Measurements from ENCODE around the gene COL4A2.
"Not testable (repeated sequence)": the region's sequence is repeated elsewhere in the genome, so short reads cannot be mapped to it uniquely, and the experiment has no call there.

The COL4A2 gene

DNA sequence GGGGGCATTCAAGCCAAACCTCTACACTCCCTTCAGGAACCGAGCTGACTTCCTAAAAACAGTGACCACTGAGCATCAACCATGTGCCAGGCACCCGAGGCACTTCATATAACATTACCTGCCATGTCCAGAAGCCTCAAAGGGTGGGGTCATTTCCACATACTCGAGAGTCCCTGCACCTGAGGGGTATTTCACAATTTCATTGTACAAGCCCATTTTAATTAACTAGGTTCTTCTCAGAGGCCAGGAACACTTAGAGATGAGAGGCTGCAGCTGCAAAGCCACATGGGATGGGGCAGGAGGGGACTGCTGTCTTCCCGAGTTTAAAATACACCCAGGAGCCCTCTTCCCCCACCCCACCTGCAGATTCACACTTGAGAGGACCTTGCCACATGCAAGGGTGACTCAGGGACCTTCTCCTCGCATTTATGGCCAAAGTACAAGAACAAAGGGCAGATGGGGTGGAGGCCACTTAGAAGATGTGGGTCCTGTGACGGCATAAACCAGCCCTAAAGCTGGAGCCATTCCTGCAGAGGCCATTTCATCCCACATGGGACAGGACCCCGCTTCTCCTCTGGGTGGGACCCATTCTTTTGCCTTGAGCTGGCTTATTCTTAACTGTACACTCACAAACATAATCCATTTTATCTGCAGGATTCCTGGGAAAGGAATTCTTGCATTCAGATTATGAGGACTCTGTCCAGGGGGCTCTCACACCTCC is 210.6 kb downstream of the COL4A2 start:
- no peak for DNase-seq (ENCODE audit: low read depth in 2 of 2)

DNA sequence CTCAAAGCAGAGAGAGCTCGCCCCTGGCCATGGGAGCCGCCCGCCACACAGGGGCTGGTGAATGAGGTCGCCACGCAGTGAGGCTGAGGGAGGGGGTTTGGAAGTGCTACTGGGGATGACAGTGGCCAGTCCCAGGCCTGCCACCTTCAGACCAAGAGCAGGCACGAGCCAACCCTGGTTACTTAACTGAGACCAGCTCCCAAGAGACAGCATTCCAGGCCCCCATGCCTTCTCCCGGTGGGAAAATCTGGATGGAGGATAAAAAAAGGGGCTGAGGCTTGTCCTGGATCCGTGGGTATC is 211.1 kb downstream of the COL4A2 start:
- DNase-seq (ENCODE audit: low read depth in 2 of 2) = no peak

DNA sequence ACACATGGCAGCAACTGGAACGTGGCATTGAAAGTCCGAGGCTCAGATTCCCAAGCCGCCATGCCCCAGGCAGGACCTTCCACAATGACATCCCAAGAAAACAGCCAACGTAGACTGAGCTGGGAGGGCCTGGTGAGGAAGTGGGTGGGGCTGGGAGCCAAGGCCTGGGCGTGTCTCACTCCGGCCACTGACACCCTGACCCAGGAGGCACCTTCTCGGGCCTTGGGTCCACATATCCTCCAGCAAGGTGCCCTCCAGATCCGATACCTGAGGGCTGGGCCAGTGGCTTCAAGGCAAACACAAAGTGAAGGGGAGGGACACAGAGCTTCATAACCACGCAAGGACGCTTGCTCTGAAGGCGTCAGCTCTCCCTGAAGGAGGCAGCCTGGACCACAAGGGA is 211.5 kb downstream of the COL4A2 start:
- DNase-seq (ENCODE audit: low read depth in 2 of 2) = no peak

DNA sequence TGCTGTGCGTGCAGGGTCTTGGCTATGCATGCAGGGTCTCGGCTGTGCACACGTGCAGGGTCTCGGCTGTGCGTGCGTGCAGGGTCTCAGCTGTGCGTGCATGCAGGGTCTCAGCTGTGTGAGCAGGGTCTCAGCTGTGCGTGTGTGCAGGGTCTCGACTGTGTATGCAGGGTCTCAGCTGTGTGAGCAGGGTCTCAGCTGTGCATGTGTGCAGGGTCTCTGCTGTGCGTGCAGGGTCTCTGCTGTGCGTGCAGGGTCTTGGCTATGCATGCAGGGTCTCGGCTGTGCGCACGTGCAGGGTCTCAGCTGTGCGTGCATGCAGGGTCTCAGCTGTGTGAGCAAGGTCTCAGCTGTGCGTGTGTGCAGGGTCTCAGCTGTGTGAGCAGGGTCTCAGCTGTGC is 212.0 kb downstream of the COL4A2 start:
- no peak for DNase-seq (ENCODE audit: low read depth in 2 of 2)

DNA sequence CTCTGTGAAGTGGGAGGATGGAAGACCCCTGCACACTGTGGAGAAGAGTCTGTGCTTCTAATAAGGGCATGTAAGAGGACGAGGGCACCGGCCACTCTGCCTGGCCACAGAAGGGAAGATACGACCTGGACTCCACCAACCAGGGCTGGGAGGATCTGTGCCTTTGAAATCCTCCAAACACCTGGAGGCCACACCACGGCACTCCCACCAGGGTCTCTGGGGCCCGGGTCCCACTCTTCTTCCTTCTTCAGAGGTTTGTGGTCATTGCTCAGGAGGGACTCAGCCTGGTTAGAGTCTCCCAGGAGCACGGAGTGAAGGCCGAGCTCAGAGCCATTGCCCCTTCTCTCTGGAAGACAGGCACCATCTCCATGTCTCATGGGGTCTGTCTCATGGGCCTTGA is 212.4 kb downstream of the COL4A2 start:
- no peak for DNase-seq (ENCODE audit: low read depth in 2 of 2)

DNA sequence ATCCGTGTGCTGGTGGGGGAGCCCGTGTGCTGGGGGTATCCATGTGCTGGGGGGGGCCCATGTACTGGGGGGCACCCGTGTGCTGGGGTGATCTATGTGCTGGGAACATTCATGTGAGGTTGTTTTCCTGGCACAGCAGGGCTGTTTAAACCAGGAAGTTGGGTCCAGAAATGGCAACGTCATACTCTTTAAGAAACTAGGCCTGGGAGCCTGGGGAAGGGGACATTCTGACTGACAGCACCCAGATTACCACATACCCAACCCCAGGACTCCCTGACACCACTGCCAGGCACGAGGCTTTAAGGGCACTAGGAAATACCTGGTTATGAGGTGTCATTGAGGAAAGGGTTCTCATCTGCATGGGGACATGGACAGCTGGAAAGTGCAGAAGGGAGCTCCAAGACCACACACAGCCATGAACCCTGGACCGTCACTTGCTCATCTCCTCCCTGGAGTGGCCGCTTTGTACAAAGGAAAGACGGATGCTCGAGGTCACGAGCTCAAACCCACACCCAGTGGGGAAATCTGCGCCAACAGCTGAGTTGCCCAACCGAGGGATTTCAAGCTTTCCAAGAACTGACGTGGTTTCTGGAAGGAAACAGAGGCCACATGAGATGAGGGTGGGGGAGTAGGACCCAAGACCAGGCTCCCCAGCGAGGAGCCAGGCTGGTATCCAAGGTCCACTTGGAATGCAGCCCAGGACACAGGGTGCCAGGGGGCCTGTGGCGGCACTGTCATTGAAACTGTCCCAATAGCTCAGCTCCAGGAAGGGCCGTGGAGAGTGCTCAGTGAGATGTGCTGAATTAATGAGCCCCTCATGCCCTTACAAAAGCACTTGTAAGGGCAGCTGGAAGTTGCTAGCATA is 213.6 kb downstream of the COL4A2 start:
- DNase-seq (ENCODE audit: low read depth in 2 of 2) = no peak

DNA sequence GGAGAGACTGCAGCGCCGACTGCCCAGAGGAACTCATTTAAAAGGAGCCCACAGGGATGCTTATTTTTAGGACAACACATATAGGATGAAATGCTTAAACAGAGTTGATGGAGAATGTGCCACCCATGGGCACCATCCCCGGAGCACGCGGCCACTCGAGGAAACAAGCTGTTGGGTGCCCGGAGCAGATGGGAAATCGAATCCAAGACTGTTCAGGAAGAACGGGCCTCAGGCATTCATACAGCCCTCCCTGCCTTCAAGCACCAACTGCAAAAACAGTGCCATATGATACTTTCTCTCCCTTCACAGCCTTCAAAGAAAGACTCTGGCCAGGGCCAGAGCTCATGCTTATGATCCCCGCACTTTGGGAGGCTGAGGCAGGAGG is 214.2 kb downstream of the COL4A2 start:
- no peak for DNase-seq (ENCODE audit: low read depth in 2 of 2)

DNA sequence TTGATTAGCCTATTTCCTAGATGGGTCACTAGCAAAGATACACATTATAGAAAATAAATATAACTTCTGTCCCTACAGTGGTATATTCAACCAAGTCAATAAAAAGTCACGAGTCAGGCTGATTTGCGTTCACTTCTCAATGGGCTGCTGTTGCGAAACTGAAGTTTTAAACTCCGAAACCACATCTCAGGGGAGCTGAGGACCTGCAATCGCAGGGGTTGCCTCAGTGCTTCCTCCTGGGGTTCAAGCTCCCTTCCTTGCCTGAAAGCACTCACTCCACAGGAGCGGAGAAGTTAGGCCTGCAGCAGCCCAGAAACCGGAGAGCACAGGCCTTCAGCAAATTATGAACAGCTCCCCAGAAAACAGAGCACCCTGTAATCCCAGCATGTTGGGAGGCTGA is 214.9 kb downstream of the COL4A2 start:
- DNase-seq (ENCODE audit: low read depth in 2 of 2) = no peak

DNA sequence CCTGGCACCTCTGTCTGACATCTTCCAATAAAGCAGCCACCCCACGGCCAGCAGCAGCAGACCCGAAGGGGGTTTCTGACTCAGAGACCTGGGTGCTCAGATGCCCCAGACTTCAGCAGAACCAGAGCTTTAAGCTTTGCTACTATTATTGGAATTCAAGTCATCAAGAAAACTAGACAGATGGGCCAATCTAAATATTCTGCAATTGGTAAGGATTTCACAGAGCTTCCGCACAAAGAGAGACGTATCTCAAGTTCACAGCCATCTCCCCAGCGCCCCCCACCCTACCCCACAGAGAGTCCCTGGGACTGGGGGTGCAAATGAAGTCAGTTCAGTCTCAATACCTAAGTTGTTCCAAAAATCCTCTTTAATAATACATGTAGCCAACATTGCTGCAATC is 215.6 kb downstream of the COL4A2 start:
- DNase-seq (ENCODE audit: low read depth in 2 of 2) = no peak

DNA sequence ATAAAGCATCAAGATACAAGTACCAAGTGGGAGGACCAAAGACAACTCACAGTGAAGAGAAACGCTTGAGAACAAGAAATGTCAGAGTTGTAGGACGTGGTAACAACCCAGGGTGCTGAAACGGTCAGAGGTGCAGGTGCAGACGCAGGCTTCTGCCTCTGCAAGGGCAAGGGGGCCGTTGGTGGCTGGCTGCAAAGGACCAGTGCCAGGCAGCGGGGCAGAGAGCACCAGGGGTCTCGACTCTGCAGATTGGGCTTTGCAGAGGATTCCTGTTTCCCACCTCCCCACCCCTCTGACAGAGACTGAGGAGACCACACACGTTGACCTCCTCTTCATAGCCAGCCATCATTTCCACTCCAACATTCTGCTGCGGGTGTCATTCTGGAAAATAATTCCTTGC is 216.1 kb downstream of the COL4A2 start:
- DNase-seq (ENCODE audit: low read depth in 2 of 2) = no peak

DNA sequence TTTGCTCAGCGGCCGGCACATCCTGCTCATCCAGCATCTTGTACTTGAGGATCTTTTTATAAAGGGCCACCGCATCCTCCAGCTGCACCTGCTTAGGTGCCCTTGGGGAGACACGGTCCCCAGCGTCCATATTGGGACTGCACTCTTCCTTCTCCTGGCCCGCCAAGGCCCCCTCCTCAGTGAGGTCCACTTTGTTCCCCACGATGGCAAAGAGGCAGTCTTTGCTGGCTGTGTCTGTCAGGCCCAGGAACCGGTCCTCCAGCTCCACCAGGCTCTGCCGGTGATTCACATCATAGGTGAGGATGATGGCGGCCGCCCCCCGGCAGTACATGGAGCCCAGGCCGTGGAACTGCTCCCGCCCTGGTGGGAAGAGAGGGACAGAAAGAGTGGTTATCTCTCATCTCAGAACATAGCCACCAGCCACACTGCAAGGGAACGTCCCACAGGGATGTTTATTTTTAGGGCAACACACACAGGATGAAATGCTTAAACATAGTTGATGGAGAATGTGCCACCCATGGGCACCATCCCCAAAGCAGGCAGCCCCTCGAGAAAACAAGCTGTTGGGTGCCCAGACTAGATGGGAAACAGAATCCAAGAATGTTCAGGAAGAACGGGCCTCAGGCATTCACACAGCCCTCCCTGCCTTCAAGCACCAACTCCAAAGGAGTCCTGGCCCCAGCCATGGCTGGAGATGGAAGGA is 216.9 kb downstream of the COL4A2 start:
- no peak for DNase-seq (ENCODE audit: low read depth in 2 of 2)

DNA sequence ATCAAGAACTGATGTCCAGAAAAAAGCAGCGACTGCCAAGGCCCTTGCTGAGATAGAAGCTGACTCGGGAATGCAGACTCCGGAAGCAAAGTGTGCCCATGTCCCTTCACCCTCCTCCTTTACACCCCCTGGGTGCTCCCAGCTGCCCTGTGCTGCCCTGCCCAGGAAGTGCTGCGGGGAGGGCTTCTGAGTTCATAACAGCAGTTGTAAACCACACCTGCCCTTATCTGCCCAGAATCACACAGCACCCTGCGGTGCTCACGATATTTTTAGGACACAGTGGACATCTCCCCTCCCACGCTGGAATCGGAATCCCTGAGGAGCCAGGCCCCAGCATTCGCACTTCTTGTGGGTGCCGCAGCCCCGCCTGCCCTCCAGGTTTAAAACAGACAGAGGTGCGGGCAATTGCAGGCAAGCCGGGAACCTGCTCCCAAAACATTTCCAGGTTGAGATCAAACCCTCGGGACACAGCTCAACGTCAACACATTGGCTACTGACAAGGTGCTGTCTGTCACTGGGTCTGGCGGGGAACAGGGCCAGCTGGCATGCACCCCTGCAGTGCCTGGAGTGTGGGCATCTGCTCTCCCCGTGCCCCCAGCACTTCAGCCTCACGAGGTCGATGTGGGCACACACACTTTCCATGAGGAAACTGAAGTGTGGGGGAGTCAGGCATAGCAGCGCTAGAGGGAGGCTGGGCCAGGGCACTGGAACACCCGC is 217.6 kb downstream of the COL4A2 start:
- no peak for DNase-seq (ENCODE audit: low read depth in 2 of 2)

DNA sequence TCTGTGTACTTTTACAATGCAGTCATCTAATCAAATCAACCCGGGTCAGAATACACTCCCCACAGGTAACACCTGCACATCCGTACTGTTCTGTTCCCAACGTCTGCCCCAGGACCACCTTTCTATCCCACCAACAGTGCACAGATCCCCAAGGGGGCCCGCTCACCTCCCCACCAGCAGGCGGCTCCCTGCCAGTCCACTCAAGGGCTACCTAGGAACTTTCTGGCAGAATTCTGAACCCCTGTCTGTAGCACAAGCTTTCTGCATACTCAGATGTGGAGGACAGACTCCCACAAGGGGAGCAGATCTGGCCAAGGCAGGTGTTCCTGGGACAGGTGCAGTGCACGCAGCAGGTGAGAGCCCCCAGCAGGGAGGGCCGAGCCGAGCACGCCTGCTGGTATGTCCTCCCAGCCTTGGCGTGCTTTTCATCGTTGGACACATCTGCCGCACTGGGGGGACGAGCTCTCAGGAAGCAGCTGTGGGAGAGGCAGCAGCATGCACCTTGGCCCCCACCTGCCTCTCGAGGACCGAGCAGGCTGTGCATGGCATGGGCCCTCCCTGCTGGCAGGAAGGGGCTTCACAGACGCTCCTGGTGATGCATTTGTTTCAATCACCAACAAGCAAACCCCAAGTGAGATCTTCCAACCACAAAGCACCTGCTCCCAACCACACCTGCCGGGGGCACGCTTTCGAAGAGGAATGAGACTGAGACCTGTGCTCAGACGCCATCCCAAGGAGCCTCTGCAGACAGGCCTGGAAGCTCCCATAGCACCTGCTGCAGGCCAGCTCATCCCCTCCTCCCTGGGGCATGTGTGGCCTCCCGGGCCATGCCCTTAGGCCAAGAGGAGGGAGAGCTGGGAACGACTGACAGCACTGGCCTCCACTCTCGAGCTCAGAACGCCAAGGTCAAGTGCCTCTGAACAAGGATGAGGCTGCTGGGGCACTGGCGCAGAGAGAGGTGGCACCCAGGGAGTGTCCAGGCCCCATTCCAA is 218.5 kb downstream of the COL4A2 start:
- DNase-seq (ENCODE audit: low read depth in 2 of 2) = no peak

DNA sequence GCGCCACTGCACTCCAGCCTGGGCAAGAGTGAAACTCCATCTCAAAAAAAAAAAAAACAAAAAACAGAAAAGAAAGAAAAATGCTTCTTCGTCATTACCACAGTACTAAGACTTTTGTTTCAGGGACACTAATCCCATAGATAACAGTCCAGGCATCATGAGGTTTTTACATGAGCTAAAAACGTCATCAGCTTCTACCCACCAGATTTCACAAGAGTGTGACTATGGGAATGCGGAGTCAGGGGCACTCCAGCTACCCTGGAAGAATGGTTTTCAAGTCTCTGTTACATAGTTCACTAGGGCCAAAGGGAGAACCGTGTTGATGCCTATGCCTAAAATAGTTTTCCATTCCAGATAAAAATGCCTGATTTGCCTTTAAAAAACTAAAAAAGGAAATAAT is 221.3 kb downstream of the COL4A2 start:
- no peak for DNase-seq (ENCODE audit: low read depth in 2 of 2)

DNA sequence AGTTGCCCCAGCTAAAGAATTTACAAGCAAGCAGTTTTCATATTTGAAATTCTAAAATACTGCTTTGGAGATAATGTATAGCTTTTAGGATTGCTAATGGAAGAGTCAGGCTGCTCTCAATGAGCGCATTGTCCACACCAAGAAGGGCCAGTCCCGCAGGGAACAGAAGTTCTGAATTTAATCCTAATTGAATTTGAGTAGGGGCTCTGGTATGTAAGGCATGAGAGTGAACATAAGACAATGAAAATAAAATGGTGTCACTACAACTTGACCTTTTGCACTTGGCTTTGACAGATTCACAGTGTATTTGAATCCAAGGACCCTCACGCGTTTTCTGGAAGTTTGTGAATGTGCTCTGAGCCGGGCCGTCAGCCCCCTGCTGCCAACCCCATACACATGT is 221.8 kb downstream of the COL4A2 start:
- DNase-seq (ENCODE audit: low read depth in 2 of 2) = no peak

DNA sequence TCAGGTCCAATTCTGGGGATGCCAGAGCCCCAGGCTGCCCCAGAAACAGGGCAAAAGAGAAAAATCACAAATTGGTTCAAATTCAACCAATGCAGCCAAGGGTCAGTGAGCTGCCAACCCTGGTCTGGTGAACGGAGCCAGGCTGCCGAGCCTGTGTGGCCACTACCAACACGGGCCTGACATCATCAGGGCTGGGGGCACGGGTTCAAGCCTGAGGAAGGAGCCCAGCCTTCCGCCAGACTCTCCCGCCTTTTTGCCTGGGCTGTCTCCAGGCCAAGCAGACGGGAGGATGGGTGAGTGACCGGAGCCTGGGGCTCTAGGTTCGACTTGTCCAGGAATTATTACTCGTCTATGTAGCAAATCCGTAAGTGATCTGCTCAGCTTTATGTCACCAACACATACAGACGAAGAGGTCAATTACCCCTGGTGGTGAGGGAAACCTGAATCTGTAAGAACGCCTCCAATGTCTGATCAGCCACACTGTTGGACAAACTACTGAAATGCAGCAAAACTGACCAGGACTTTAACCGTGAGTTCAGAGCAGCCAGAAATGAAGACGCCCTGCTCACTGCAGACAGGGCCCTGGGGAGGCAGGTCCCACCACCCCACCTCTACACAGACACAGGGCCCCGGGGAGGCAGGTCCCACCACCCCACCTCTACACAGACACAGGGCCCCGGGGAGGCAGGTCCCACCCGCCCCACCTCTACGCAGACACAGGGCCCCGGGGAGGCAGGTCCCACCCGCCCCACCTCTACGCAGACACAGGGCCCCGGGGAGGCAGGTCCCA is 222.6 kb downstream of the COL4A2 start:
- no peak for DNase-seq (ENCODE audit: low read depth in 2 of 2)

DNA sequence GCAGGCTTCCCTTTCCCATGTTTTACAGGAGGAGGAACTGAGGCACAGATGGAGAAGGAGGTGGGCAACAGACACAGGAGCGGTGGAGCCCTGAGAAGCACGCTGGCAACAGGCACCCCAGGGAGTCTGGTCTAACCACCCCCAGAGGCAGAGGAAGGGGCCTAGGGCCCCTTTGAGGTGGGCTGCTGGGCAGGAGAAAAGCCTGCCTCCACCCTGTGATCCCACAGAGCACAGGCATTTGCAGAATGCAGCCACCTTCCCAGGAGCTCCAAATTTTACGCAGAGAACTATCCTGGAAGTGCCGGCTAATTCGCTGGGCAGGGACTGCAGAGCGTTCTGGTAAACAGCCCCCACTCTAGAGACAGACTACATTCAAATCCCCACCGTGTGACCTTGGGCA is 224.0 kb downstream of the COL4A2 start:
- no peak for DNase-seq (ENCODE audit: low read depth in 2 of 2)

DNA sequence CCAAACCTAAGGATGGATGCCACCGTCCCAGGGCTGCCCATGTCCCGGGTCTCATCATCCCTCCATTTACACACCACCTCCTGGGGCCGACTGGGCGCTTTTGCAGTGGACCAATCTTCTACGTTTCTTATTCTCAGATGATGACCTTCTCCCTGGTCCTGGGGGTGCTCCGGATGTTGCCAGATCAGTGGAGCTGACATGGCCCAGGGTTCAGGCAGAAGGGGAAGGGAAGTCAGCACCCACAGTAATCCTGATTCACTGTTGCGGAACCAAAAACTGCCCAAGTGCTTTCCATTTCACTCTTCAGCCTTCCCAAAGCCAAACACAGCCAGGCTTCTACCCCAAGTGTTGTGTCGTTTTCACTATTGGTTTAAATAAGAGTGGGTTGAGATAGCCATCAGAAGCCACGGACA is 224.6 kb downstream of the COL4A2 start:
- no peak for DNase-seq (ENCODE audit: low read depth in 2 of 2)

DNA sequence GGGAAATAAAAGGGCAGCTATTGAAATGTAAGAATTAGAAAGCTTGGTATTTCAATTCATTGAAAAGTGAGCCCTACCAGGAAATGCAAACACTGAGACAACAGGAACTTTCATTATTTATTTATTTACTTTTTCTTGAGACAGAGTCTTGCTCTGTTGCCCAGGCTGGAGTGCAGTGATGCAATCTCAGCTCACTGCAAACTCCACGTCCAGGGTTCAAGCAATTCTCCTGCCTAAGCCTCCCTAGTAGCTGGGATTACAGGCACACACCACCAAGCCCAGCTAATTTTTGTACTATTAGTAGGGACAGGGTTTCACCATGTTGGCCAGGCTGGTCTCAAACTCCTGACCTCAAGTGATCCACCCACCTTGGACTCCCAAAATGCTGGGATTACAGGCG is 225.2 kb downstream of the COL4A2 start:
- not testable (repeated sequence) for DNase-seq (ENCODE audit: low read depth in 2 of 2)
